ENCODE results near the gene ZNF385A. TPM values are rescaled to one million over a fixed set of nuclear protein-coding genes. Genes with fewer than 3 reads are reported as not detected.

The ZNF385A gene
- total RNA-seq (2014; rRNA removed; shearing (Covaris generic)): 0.10 and 1.3 TPM in 2 replicates

- DNase-seq (ENCODE audit: low spot score): no peak
These were observed at the start of gene ZNF385A for GRCh38 chr12:54384591-54385041. ZNF385A (minus strand) TSS chr12:54384733; CDS start chr12:54384514, 219 bp downstream.

- DNase-seq (ENCODE audit: low spot score): no peak
These were observed 48.3 kb upstream of the ZNF385A start for GRCh38 chr12:54432815-54433164.

- DNase-seq (ENCODE audit: low spot score): no peak
These were observed 47.6 kb upstream of the ZNF385A start for GRCh38 chr12:54431911-54432814.

- DNase-seq (ENCODE audit: low spot score): no peak
These were observed 46.0 kb upstream of the ZNF385A start for GRCh38 chr12:54430471-54431069.

- DNase-seq (ENCODE audit: low spot score): no peak
These were observed 44.5 kb upstream of the ZNF385A start for GRCh38 chr12:54429014-54429471.

- no peak for DNase-seq (ENCODE audit: low spot score)
These were observed 43.8 kb upstream of the ZNF385A start for GRCh38 chr12:54428050-54429013.

GRCh38 chr12:54427106-54427505 is 42.6 kb upstream of the ZNF385A start:
- DNase-seq (ENCODE audit: low spot score): no peak

- no peak for DNase-seq (ENCODE audit: low spot score)
These were observed 42.2 kb upstream of the ZNF385A start for GRCh38 chr12:54426690-54427089.

GRCh38 chr12:54425702-54426101 is 41.2 kb upstream of the ZNF385A start:
- DNase-seq (ENCODE audit: low spot score): no peak

- DNase-seq (ENCODE audit: low spot score): no peak
These were observed 39.7 kb upstream of the ZNF385A start for GRCh38 chr12:54424224-54424623.

- no peak for DNase-seq (ENCODE audit: low spot score)
These were observed 39.2 kb upstream of the ZNF385A start for GRCh38 chr12:54423816-54424150.

- no peak for DNase-seq (ENCODE audit: low spot score)
These were observed 37.3 kb upstream of the ZNF385A start for GRCh38 chr12:54421879-54422250.

GRCh38 chr12:54421175-54421878 is 36.8 kb upstream of the ZNF385A start:
- DNase-seq (ENCODE audit: low spot score): no peak

- DNase-seq (ENCODE audit: low spot score): no peak
These were observed 36.2 kb upstream of the ZNF385A start for GRCh38 chr12:54420766-54421144.

GRCh38 chr12:54419088-54419887 is 34.8 kb upstream of the ZNF385A start, which contains the start of gene ITGA5:
ITGA5 (minus strand) TSS chr12:54419266; CDS start chr12:54419198, 68 bp downstream.
- no peak for DNase-seq (ENCODE audit: low spot score)

GRCh38 chr12:54418441-54419087 is 34.0 kb upstream of the ZNF385A start:
- no peak for DNase-seq (ENCODE audit: low spot score)

GRCh38 chr12:54417712-54418440 is 33.3 kb upstream of the ZNF385A start:
- no peak for DNase-seq (ENCODE audit: low spot score)

- DNase-seq (ENCODE audit: low spot score): no peak
These were observed 32.4 kb upstream of the ZNF385A start for GRCh38 chr12:54416687-54417603.
